Measurements from ENCODE around the gene DHRS7B.

DNA sequence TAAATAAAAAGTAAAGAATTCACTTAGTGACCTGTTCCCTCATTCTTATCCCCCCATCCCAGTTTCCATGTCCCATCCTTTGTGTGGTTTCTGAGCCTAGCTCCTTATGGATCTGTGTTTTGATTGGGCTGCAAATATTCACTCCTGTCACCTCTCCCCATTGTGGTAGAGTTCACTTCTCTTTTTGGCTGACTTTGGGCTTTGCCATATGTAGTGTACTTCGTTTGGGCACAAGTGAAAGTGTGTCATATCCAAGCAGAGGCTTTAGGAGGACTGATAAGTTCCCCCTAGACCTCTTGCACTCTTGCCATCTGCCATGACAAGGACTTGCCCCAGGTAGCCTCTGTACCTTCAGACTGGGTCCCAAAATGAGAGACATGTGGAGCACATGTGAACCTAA, 13.0 kb upstream of the DHRS7B start:
- TF ChIP-seq, protein P1, sequence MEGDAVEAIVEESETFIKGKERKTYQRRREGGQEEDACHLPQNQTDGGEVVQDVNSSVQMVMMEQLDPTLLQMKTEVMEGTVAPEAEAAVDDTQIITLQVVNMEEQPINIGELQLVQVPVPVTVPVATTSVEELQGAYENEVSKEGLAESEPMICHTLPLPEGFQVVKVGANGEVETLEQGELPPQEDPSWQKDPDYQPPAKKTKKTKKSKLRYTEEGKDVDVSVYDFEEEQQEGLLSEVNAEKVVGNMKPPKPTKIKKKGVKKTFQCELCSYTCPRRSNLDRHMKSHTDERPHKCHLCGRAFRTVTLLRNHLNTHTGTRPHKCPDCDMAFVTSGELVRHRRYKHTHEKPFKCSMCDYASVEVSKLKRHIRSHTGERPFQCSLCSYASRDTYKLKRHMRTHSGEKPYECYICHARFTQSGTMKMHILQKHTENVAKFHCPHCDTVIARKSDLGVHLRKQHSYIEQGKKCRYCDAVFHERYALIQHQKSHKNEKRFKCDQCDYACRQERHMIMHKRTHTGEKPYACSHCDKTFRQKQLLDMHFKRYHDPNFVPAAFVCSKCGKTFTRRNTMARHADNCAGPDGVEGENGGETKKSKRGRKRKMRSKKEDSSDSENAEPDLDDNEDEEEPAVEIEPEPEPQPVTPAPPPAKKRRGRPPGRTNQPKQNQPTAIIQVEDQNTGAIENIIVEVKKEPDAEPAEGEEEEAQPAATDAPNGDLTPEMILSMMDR (IDR thresholded peaks at IDR 0.05), result no peak
- no peak for TF ChIP-seq POLR2A (IDR thresholded peaks at IDR 0.05)

Measured in right lobe of liver (tissue), 4 donors.